H1 (cell line): Measurements from ENCODE around the gene TMEM204.

Experiments used
- CEBPB ChIP-seq: IDR thresholded peaks from 2 replicates; pipeline ENCODE4 v1.6.1; 2012; ENCODE audit warnings: low read depth, low read length
- CTCF ChIP-seq, 3 experiments: IDR thresholded peaks; 1 replicate in 2 of 3; 2 replicates in 1 of 3; pipeline versions ENCODE4 v1.5.1 to v1.6.1; 2011; ENCODE audit warnings: low read length in 3 of 3, mild to moderate bottlenecking in 3 of 3, inconsistent platforms in 2 of 3, low read depth in 1 of 3, moderate library complexity in 1 of 3; ENCODE audit not compliant: insufficient read depth in 1 of 3; ENCODE audit errors: control extremely low read depth in 1 of 3
- EGR1 ChIP-seq: IDR thresholded peaks from 2 replicates; pipeline ENCODE4 v1.6.1; 2011; ENCODE audit warnings: low read depth, low read length, borderline replicate concordance
- MAX ChIP-seq: IDR thresholded peaks from 2 replicates; pipeline ENCODE4 v1.6.1; 2012; ENCODE audit warnings: inconsistent platforms

DNA sequence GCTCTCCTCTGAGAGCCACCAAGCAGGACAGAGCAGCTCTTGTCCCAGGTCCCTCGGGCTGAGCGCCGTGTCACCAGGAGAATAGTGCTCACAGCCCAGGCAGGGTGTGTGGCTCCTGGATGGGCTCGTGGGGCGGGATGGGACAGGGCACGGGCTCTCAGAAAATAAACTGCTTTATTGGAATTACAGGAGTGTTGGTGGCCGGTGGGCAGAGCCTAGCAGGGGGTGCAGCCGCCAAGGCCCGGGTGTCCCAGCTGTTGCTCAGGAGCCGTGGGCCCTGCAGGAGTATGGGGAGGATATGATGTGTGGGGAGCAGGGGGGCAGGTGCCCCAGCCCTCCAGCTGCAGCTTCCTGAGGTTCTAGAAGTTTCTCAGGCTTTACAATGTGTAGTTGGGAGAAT, 23.2 kb upstream of the TMEM204 start:
- TF ChIP-seq CTCF (IDR thresholded peaks at IDR 0.05; ENCODE audit: control extremely low read depth in 1 of 3, insufficient read depth in 1 of 3, low read depth in 1 of 3, low read length in 3 of 3), result no peak
- TF ChIP-seq MAX, result no peak
- TF ChIP-seq CEBPB, result no peak
- TF ChIP-seq EGR1, result no peak
